H1 (cell line): ENCODE measurements around the gene FAAP100. TPM values are rescaled to one million over a fixed set of nuclear protein-coding genes. Genes with fewer than 3 reads are reported as not detected.

Experiments used
- CTCF ChIA-PET: fragments of 300-600 bp; sonication (Branson Sonifier 250); formaldehyde crosslinking; loops from one replicate; lab custom pipeline; 2021; ENCODE audit not compliant: partially characterized antibody; lab: Charles Lee
- POLR2A ChIA-PET: fragments of 300-600 bp; sonication (Branson Sonifier 250); formaldehyde crosslinking; loops from one replicate; lab custom pipeline; 2021; ENCODE audit warnings: inconsistent platforms; ENCODE audit not compliant: partially characterized antibody; lab: Charles Lee
- DNase-seq, 2 experiments: peaks; one replicate each; pipeline versions ENCODE4 v3.0.0 to v3.0.0-alpha.2; 2010 to 2022; ENCODE audit warnings: low spot score in 2 of 2, low read depth in 1 of 2, mixed read lengths in 1 of 2
- FAIRE-seq: peaks from 2 replicates; lab custom pipeline; 2011; peaks lifted over from hg19 to GRCh38; lab: Jason Lieb, UNC
- H2AFZ ChIP-seq: 2 replicates; pipeline ENCODE4 v1.8.1; 2012; ENCODE audit warnings: low read length, inconsistent platforms
- H2AK5ac ChIP-seq: 2 replicates; pipeline ENCODE4 v1.6.1; 2013; ENCODE audit warnings: low read depth, low read length
- H2BK120ac ChIP-seq: replicated peaks from 2 replicates; pipeline ENCODE3; 2013; ENCODE audit warnings: low read depth, low read length, inconsistent platforms
- H2BK12ac ChIP-seq: 2 replicates; pipeline ENCODE4 v1.6.1; 2013; ENCODE audit warnings: low read depth, low read length
- H2BK15ac ChIP-seq: 2 replicates; pipeline ENCODE4 v1.6.1; 2013; ENCODE audit warnings: low read length
- H2BK20ac ChIP-seq: 2 replicates; pipeline ENCODE4 v1.6.1; 2013; ENCODE audit warnings: low read length
- H2BK5ac ChIP-seq: 2 replicates; pipeline ENCODE4 v1.6.1; 2013; ENCODE audit warnings: low read depth, low read length
- H3K14ac ChIP-seq: 2 replicates; pipeline ENCODE4 v1.6.1; 2013; ENCODE audit warnings: inconsistent platforms; ENCODE audit not compliant: insufficient read length
- H3K18ac ChIP-seq: 2 replicates; pipeline ENCODE4 v1.6.1; 2013; ENCODE audit warnings: low read length; ENCODE audit errors: extremely low read depth
- H3K23ac ChIP-seq: 2 replicates; pipeline ENCODE4 v1.6.1; 2013; ENCODE audit warnings: inconsistent platforms; ENCODE audit not compliant: insufficient read length
- H3K23me2 ChIP-seq: 2 replicates; pipeline ENCODE4 v1.6.1; 2013; ENCODE audit warnings: low read depth, low read length
- H3K27ac ChIP-seq: 2 replicates; pipeline ENCODE4 v1.6.1; 2011; ENCODE audit warnings: low read depth, low read length, inconsistent platforms
- H3K27me3 ChIP-seq, 4 experiments: replicated peaks in 1 of 4; 1 replicate in 1 of 4; 2 replicates in 3 of 4; pipeline versions ENCODE4 v1.6.1 to v1.8.1; 2011 to 2013; ENCODE audit warnings: low read length in 3 of 4, mild to moderate bottlenecking in 3 of 4, inconsistent platforms in 2 of 4, mixed read lengths in 2 of 4, moderate library complexity in 1 of 4; ENCODE audit not compliant: control insufficient read depth in 3 of 4, insufficient read depth in 3 of 4; ENCODE audit errors: extremely low read depth in 1 of 4
- H3K36me3 ChIP-seq, 4 experiments: 2 replicates each; pipeline versions ENCODE4 v1.6.1 to v1.8.1; 2011 to 2013; ENCODE audit warnings: mild to moderate bottlenecking in 4 of 4, low read length in 3 of 4, moderate library complexity in 2 of 4, control low read depth in 1 of 4, inconsistent platforms in 1 of 4; ENCODE audit not compliant: insufficient read depth in 4 of 4, control insufficient read depth in 2 of 4
- H3K4ac ChIP-seq: replicated peaks from 2 replicates; pipeline ENCODE3; 2013; ENCODE audit warnings: low read length, low read depth, mixed read lengths, inconsistent platforms; ENCODE audit not compliant: insufficient read length
- H3K4me1 ChIP-seq, 4 experiments: replicated peaks in 1 of 4; 1 replicate in 1 of 4; 2 replicates in 3 of 4; pipeline versions ENCODE4 v1.6.1 to v1.8.1; 2011 to 2013; ENCODE audit warnings: low read length in 3 of 4, inconsistent platforms in 2 of 4, mixed read lengths in 1 of 4; ENCODE audit not compliant: insufficient read depth in 4 of 4, control insufficient read depth in 3 of 4
- H3K4me2 ChIP-seq, 2 experiments: 2 replicates each; pipeline versions ENCODE4 v1.6.1 to v1.8.1; 2011 to 2013; ENCODE audit warnings: low read depth in 2 of 2, low read length in 2 of 2, control low read depth in 1 of 2, inconsistent platforms in 1 of 2, mild to moderate bottlenecking in 1 of 2; ENCODE audit not compliant: insufficient read depth in 1 of 2
- H3K4me3 ChIP-seq, 4 experiments: fragments of 200-600, 300-600 bp in 1 of 4; sonication (generic), shearing (Covaris generic), sonication (Bioruptor Twin) in 1 of 4; 2 replicates each; pipeline versions ENCODE4 v1.5.1 to v1.8.1; 2011 to 2016; ENCODE audit warnings: low read length in 4 of 4, low read depth in 3 of 4, control low read depth in 2 of 4, inconsistent platforms in 2 of 4, mild to moderate bottlenecking in 2 of 4, mixed read lengths in 1 of 4, moderate library complexity in 1 of 4; ENCODE audit not compliant: insufficient read depth in 2 of 4; ENCODE audit errors: extremely low read depth in 1 of 4
- H3K56ac ChIP-seq: replicated peaks from 2 replicates; pipeline ENCODE3; 2013; ENCODE audit warnings: low read depth, mild to moderate bottlenecking, mixed read lengths, low read length, inconsistent platforms; ENCODE audit not compliant: insufficient read length
- H3K79me1 ChIP-seq: 2 replicates; pipeline ENCODE4 v1.6.1; 2013; ENCODE audit warnings: low read depth, low read length, control low read depth
- H3K79me2 ChIP-seq, 2 experiments: 2 replicates each; pipeline versions ENCODE4 v1.6.1 to v1.8.1; 2012 to 2013; ENCODE audit warnings: low read length in 2 of 2, mild to moderate bottlenecking in 2 of 2, inconsistent platforms in 1 of 2; ENCODE audit not compliant: insufficient read depth in 2 of 2, control insufficient read depth in 1 of 2
- H3K9ac ChIP-seq, 4 experiments: replicated peaks in 1 of 4; 1 replicate in 1 of 4; 2 replicates in 3 of 4; pipeline versions ENCODE4 v1.6.1 to v1.8.1; 2011 to 2013; ENCODE audit warnings: low read depth in 3 of 4, low read length in 3 of 4, control low read depth in 2 of 4, mild to moderate bottlenecking in 2 of 4, moderate library complexity in 2 of 4, inconsistent platforms in 1 of 4; ENCODE audit errors: extremely low read depth in 1 of 4
- H3K9me3 ChIP-seq, 2 experiments: 2 replicates each; pipeline versions ENCODE4 v1.6.1 to v1.8.1; 2012 to 2013; ENCODE audit warnings: mild to moderate bottlenecking in 2 of 2, moderate library complexity in 2 of 2, control low read depth in 1 of 2, inconsistent platforms in 1 of 2, low read depth in 1 of 2, low read length in 1 of 2, mixed read lengths in 1 of 2; ENCODE audit not compliant: insufficient read depth in 2 of 2
- H4K20me1 ChIP-seq, 2 experiments: replicated peaks in 1 of 2; 2 replicates each; pipeline versions ENCODE3 to v1.8.1; 2011 to 2013; ENCODE audit warnings: inconsistent platforms in 2 of 2, low read length in 2 of 2, mild to moderate bottlenecking in 1 of 2; ENCODE audit not compliant: insufficient read depth in 2 of 2, control insufficient read depth in 1 of 2
- H4K5ac ChIP-seq: 2 replicates; pipeline ENCODE4 v1.6.1; 2013; ENCODE audit warnings: low read length, low read depth, mixed read lengths, inconsistent platforms; ENCODE audit not compliant: insufficient read length
- H4K8ac ChIP-seq: 2 replicates; pipeline ENCODE4 v1.8.0; 2013; ENCODE audit warnings: mild to moderate bottlenecking, moderate library complexity, low read length, inconsistent platforms; ENCODE audit not compliant: insufficient read depth; ENCODE audit errors: extremely low read depth
- H4K91ac ChIP-seq: replicated peaks from 2 replicates; pipeline ENCODE3; 2013; ENCODE audit warnings: low read length, mixed read lengths, inconsistent platforms; ENCODE audit not compliant: insufficient read length
- GTF2F1 ChIP-seq: IDR thresholded peaks from 2 replicates; pipeline ENCODE4 v1.6.1; 2012; ENCODE audit warnings: low read depth, low read length, improper control_type of control experiment, borderline replicate concordance
- PHF8 ChIP-seq: fragments of 200-600 bp; sonication (generic); conservative IDR thresholded peaks from 2 replicates; pipeline ENCODE4 v1.7.1; 2012; ENCODE audit warnings: low read depth, mild to moderate bottlenecking, inconsistent platforms, low read length, moderate library complexity
- WGBS, 2 experiments: shearing (Covaris generic) in 1 of 2; methylation state at CpG; one replicate each; pipeline versions ENCODE4 v1.1.6 to v1.1.7; 2013 to 2015; ENCODE audit warnings: low lambda C conversion rate in 2 of 2, mixed read lengths in 2 of 2, inconsistent platforms in 1 of 2, low coverage in 1 of 2, missing lambda C conversion rate in 1 of 2; ENCODE audit not compliant: insufficient replicate concordance in 2 of 2, insufficient coverage in 1 of 2, insufficient read length in 1 of 2; ENCODE audit errors: extremely low coverage in 1 of 2, missing lambda C conversion rate in 1 of 2; 5-methylcytosine and 5-hydroxymethylcytosine counted together
- polyA plus RNA-seq, 7 experiments: library from polyadenylated mRNA; depleted of rRNA in 3 of 7; stranded (reverse) in 5 of 7; unstranded in 2 of 7; fragments of >200 nt in 5 of 7; fragments of 200-250 nt in 2 of 7; gene quantifications; 1 replicate in 5 of 7; 2 replicates in 1 of 7; 4 replicates in 1 of 7; pipeline versions ENCODE4 v1.2.1 to v1.2.3, GENCODE V29; 2011 to 2013; ENCODE audit warnings: missing spikeins in 2 of 7, mixed read lengths in 2 of 7
- total RNA-seq: library from RNA; stranded (reverse); fragmentation: NEBNext Ultra II Directional; extraction: Animal tissue kit (Norgen Biotek cat#: 25700); gene quantifications from 2 replicates; pipeline ENCODE4 v1.2.1, GENCODE V29; 2021
- TF ChIP-seq, protein P1 (sequence below): IDR thresholded peaks from 2 replicates; pipeline ENCODE4 v1.6.1; 2011; ENCODE audit warnings: low read depth, mild to moderate bottlenecking, low read length; ENCODE audit not compliant: insufficient read depth

The FAAP100 gene
- total and polyA plus RNA-seq, 2 of the 8 experiments (the other 6 are each of a cell fraction or from before 2014, with no cell fraction given) = 23.2 to 41.8 TPM

DNA sequence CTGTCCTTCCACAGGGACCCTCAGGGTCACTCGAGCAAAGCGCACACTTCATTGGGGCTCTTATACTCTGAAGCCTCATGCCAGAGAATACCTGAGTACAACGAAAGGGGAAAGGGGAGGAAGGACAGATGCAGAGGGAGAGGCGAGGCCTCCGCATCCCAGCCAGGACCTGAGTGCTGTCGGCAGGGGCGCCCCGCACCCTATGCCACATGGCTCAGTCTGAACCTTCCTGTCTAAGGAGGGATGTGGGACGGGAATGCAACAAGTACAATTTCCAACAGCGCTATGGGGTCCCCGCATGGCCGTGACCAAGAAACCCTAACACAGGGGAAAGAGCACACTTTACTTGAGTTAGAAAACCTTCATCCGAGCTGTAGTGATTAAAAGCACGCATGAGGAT lies 39.8 kb upstream of the FAAP100 start:
- CTCF ChIA-PET = no interaction called here
- no peak overlapping the region for H3K4me2 ChIP-seq
- no peak overlapping the region for H2AFZ ChIP-seq
- no peaks in the 10 kb centered on the region for H3K79me1 ChIP-seq
- POLR2A ChIA-PET = interaction anchor here (1.5 kb wide), 1 partner anchor 15 kb away, joined by 4 read pairs; no protein-coding TSS in a partner anchor
- FAIRE-seq (no peak), DNase-seq (no peak)
- H3K36me3 ChIP-seq = peaks cover 19 to 67% (median 38%) of the 10 kb centered on the region in 4 experiments
- no peak overlapping the region for H2BK5ac ChIP-seq
- H3K14ac ChIP-seq = no peak overlapping the region
- H4K8ac ChIP-seq = no peak overlapping the region
- peaks cover 2% of the 10 kb centered on the region in 2 experiments for H4K20me1 ChIP-seq
- H4K91ac ChIP-seq = no peak overlapping the region
- H2AK5ac ChIP-seq = no peak overlapping the region
- H3K4me3 ChIP-seq = no peak overlapping the region
- no peak overlapping the region for H2BK15ac ChIP-seq
- no peak overlapping the region for H3K27ac ChIP-seq
- H3K4me1 ChIP-seq = no peaks in the 10 kb centered on the region
- H3K4ac ChIP-seq = no peak overlapping the region
- H3K56ac ChIP-seq = no peak overlapping the region
- H2BK12ac ChIP-seq = no peak overlapping the region
- no peak overlapping the region for H3K23ac ChIP-seq
- no peak overlapping the region for H2BK120ac ChIP-seq
- H3K27me3 ChIP-seq = no peaks in the 10 kb centered on the region
- H3K9me3 ChIP-seq = no peaks in the 10 kb centered on the region
- H3K9ac ChIP-seq = no peak overlapping the region
- no peak overlapping the region for H2BK20ac ChIP-seq
- 91% methylated on average over 14 of the region's 14 CpGs; no CpG with 5 or more reads in 1 of the 2 experiments for WGBS, 2 experiments
- H3K18ac ChIP-seq = no peak overlapping the region
- no peak overlapping the region for H4K5ac ChIP-seq
- no peaks in the 10 kb centered on the region for H3K79me2 ChIP-seq
- no peaks in the 10 kb centered on the region for H3K23me2 ChIP-seq
- TF ChIP-seq, protein P1, sequence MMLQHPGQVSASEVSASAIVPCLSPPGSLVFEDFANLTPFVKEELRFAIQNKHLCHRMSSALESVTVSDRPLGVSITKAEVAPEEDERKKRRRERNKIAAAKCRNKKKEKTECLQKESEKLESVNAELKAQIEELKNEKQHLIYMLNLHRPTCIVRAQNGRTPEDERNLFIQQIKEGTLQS = no peak
- TF ChIP-seq PHF8 (no peak), GTF2F1 (no peak)
